AG09319 (cell line): ENCODE measurements around the gene LYAR.
"Not testable (repeated sequence)": the region's sequence is repeated elsewhere in the genome, so short reads cannot be mapped to it uniquely, and the experiment has no call there.

Experiments used
- DNase-seq: peaks from one replicate; pipeline ENCODE4 v3.0.0-alpha.2; 2010; ENCODE audit warnings: low read depth; ENCODE audit errors: extremely low read depth
- CTCF ChIP-seq: IDR thresholded peaks from 2 replicates; pipeline ENCODE4 v1.5.1; 2011; ENCODE audit warnings: low read depth, mild to moderate bottlenecking, inconsistent platforms, low read length, moderate library complexity

Gene LYAR

DNA sequence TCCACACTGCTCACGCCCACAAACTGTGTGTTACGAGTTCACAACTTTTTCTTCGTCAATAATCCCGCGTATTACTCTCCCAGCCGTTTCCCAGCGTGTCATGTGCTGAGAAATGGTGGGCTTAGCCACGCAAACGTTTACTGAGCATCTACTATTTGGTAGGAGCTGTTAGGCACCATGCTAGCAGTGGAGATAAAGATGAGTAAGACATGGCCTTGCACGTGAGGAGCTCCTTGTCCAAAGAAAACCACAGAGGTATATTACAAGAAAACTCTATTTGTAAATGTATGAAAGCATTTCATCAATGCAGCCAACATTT lies 41.1 kb downstream of the LYAR start:
- DNase-seq, result no peak

DNA sequence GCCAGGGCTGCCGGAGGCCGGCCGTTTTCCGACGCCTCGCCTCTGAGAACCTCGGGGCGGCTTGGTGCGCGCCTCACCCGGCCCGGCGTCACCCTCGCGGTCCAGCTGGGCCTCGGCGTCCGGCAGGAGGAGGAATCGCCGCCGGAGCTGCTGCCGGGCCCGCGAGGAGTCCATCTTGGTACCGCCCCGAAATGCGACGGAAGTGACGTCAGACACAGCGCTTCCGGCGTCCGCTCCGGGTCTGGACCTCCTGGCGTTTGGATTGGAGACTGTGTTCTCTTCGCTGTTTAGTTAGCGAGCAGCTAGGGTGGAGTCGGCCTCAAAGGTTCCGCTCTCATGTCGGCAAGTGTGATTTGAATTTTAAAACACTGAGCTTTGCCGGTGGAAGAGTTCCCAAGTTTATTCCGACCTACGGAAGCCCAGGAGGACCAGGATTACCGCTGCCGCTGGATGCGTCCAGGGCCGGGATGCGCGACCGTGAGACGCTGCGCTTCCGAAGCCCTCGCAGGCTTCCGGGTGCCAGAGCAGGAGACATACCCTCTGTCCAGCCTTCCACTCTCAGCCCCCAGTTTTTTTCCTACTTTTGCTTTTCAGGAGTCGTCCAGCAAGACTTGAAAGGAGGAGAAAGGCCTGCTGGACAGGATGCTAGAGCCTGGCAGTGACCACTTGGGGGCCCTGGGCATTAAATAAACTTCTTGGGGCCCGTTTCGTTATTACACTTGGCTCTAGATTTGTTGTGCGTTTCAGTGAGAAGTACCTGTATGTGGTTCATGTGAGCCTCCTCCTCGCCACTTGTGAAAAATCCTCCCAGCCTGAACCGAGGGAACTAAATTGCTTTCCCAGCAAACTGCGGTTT lies 41.7 kb downstream of the LYAR start, which contains the start of gene TMEM128:
Gene TMEM128 (minus strand): TSS at position 195 of the 856 bp plus-strand sequence. CDS start 21 bp downstream, at position 174.
- peak; percentile 13; the same call in 1 of the 2 replicates for TF ChIP-seq CTCF
- peak; percentile 75 for DNase-seq

More for the DNA sequence above, 41.1 kb downstream of the LYAR start:
- no peak for TF ChIP-seq CTCF

- no peak for DNase-seq
- TF ChIP-seq CTCF, result no peak
Measured at GRCh38 chr4:4247696-4248028, 42.3 kb downstream of the LYAR start.

DNA sequence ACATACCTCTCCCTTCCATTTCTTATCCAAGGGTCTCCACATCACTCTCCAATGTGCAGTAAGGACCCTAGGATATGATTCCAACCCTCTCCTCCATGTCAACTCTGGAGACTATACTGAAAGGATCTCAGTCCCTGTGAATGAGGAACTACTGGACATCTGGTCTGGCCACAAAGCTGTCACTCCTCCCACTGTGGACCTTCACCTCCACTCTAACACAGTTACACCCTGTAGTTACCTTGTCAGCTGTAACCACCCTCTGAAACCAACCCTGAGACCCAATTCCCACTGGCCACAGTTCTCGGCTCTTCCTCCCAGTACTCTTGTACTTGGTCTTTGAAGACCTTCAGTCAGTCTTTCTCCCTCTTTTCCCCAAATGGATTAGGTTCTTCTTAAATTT lies 44.8 kb downstream of the LYAR start:
- TF ChIP-seq CTCF, result no peak
- DNase-seq, result no peak

DNA sequence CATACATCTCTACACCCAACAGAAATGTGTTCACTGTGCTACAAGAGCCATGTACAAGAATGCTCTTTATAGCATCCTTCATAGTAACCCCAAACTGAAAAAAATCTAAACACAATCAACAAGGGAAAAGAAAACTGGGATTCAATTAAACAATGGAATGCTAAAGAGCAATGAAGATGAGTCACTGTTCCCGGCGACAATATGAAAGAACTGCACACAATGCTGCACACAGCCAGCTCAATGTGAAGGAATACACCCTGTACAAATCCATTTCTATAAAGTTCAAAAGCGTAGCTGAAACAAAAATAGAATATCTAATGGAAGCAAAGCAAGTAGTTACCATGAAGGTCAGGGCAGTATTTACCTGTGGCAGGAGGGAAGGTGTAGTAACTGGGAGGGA lies 50.4 kb downstream of the LYAR start:
- not testable (repeated sequence) for DNase-seq

- no peak for TF ChIP-seq CTCF
- DNase-seq, result no peak
Measured at GRCh38 chr4:4233610-4234009, 56.3 kb downstream of the LYAR start.

DNA sequence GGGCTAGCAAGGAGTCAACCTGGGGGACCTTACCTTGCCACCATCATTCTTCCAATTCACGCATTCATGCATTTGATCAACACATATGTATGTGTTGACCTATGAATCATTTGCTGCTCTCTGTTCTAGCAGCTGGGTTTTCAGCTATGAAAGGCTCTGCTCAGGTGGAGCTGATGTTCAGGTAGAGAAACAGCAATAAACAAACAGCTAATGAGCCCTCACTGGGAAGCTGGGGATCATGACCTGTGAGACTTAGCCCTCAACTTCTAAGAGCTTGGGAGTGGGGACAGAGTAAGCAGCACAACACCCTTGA lies 61.6 kb downstream of the LYAR start:
- DNase-seq, result no peak
- TF ChIP-seq CTCF, result no peak
